HUDEP-2 (cell line): Measurements from ENCODE around the gene ZFAND5.

ENCODE experiments used
- DNase-seq, 76 experiments: peaks; one replicate each; lab custom pipeline; 2025; ENCODE audit not compliant: unreplicated experiment in 76 of 76; lab: John Stamatoyannopoulos, UW

Gene ZFAND5

GRCh38 chr9:72364679-72365524 lies at the start of gene ZFAND5:
ZFAND5 (minus strand) TSS chr9:72365208; CDS start chr9:72360778, 4,430 bp downstream.
- peak; percentile 42 to 97 (median 92) for DNase-seq

GRCh38 chr9:72412483-72413040 lies 47.6 kb upstream of the ZFAND5 start:
- no peak for DNase-seq

GRCh38 chr9:72410214-72410613 lies 45.2 kb upstream of the ZFAND5 start:
- DNase-seq: no peak

- DNase-seq: no peak
Measured at GRCh38 chr9:72407114-72407513, 42.1 kb upstream of the ZFAND5 start.

GRCh38 chr9:72402744-72403143 lies 37.7 kb upstream of the ZFAND5 start:
- DNase-seq: no peak

- no peak for DNase-seq
Measured at GRCh38 chr9:72401396-72401795, 36.4 kb upstream of the ZFAND5 start.

GRCh38 chr9:72400866-72401265 lies 35.9 kb upstream of the ZFAND5 start:
- DNase-seq: no peak

- no peak for DNase-seq
Measured at GRCh38 chr9:72399391-72399790, 34.4 kb upstream of the ZFAND5 start.

- no peak for DNase-seq
Measured at GRCh38 chr9:72396247-72397091, 31.5 kb upstream of the ZFAND5 start.

GRCh38 chr9:72394066-72394465 lies 29.1 kb upstream of the ZFAND5 start:
- DNase-seq: no peak

GRCh38 chr9:72390907-72391306 lies 25.9 kb upstream of the ZFAND5 start:
- no peak for DNase-seq

- no peak for DNase-seq
Measured at GRCh38 chr9:72386186-72386585, 21.2 kb upstream of the ZFAND5 start.

GRCh38 chr9:72384710-72385485 lies 19.9 kb upstream of the ZFAND5 start:
- DNase-seq: no peak

GRCh38 chr9:72383978-72384709 lies 19.1 kb upstream of the ZFAND5 start:
- no peak for DNase-seq

GRCh38 chr9:72382405-72382804 lies 17.4 kb upstream of the ZFAND5 start:
- DNase-seq: no peak

- no peak for DNase-seq
Measured at GRCh38 chr9:72377041-72377440, 12.0 kb upstream of the ZFAND5 start.

GRCh38 chr9:72371151-72371550 lies 6.1 kb upstream of the ZFAND5 start:
- no peak for DNase-seq

GRCh38 chr9:72365525-72366256 lies 683 bp upstream of the ZFAND5 start:
- peak in 66 of 76 experiments; percentile 6 to 80 (median 50) for DNase-seq
